ENCODE data around the gene KCTD5.
A peak's percentile ranks its signal among the peaks of the same experiment; 100 is the strongest.
"Not testable (repeated sequence)": the region's sequence is repeated elsewhere in the genome, so short reads cannot be mapped to it uniquely, and the experiment has no call there.

The KCTD5 gene, protein sequence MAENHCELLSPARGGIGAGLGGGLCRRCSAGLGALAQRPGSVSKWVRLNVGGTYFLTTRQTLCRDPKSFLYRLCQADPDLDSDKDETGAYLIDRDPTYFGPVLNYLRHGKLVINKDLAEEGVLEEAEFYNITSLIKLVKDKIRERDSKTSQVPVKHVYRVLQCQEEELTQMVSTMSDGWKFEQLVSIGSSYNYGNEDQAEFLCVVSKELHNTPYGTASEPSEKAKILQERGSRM

DNA sequence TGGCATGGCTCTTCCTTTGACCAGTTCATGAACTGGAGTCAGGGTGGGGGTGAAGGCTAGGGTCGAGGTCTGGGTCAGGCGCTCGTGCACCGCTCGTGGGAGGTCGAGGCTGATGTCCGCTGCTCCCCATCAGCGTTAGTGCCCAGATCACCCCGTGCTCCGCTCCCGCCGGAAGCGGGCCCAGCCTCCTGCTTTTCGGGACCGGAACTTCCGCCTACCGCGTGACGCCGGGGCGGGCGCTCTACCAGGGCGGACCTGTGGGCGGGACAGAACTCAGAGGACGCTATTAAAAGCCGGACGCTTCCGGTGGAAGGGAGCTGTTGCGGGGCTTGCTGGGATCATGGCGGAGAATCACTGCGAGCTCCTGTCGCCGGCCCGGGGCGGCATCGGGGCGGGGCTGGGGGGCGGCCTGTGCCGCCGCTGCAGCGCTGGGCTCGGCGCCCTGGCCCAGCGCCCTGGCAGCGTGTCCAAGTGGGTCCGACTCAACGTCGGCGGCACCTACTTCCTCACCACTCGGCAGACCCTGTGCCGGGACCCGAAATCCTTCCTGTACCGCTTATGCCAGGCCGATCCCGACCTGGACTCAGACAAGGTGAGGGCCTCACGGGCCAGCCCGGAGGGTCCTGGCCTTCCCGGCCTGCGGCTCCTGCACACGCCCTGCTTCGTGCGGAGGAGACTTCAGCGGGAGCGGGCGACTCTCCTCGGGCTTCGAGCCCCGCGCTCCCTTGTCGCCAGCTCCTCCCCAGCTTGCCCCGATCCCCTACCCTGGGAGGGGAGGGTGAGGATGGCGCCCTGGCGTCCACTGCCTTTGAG, at the start of gene KCTD5:
Gene KCTD5, plus strand, starts transcription at position 315 of the 813 bp plus-strand sequence. Its CDS starts 26 bp downstream, at position 341.
- peak; percentile 95 for DNase-seq (ENCODE audit: low read depth, low spot score)

DNA sequence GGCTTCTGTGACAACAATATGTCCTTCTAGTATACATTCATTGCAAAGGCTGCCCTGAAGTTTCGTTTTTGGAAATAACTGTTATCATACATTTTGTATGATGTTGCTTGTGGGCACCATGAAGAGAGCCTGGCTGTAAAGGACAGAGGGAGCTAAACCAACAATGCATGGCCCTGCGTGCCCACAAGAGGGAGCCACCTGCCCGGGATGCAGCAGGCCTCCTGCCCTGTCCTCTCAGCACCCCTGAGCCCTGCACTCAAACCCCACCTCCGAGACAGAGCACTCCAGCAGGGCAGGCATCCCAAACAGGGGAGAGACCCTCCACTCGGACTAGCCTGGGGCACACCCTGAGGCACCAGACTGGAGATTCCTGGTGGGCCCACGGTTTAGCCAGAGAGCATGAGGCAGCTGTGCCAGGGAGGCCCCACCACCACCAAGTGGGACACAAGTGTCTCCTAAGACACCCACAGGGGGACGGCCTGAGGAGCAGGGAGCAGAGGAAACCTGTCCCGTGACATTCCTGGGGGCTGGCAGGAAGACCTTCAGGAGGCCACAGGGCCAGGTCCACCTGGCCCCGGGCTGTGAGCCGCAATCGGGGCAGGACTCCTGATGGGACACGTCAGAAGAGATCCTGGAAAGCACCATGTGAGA, 43.1 kb upstream of the KCTD5 start:
- DNase-seq (ENCODE audit: low read depth, low spot score): not testable (repeated sequence)

DNA sequence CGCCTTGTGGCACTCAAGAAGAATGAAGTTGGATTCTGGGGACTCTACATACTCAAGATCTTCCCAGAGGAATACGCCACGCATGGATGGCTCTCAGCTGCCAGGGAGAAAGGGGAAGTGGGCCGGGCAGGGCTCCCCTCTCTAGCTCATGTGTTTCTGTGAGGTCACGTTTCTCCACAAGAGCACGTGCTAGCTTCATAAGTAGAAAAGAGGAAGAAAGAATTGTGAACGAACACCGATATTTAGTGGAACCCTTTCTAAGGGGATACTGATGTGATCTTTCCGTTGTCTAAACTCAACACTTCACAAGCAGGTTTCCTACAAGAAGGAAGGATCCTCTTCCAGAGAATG, 42.6 kb upstream of the KCTD5 start:
- DNase-seq (ENCODE audit: low read depth, low spot score): not testable (repeated sequence)

DNA sequence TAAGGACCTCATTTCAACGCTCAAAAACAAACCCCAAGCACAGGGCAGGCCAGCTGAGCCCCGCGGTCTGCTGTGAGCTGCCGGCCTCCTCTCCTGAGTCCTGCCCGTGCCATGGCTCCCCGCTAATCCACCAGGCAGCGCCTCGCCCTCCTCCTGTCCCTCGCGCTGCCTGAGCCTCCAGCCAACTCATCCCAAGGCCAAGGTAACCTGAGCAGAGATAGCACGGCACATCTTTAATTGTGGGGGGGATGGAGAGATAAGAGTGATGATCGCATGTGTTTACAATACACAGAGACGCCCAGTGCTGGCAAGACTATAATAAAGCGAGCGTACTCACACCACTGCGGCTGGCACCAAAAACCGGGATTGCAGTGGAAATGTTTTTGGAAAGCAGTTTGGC, 39.8 kb upstream of the KCTD5 start:
- not testable (repeated sequence) for DNase-seq (ENCODE audit: low read depth, low spot score)

DNA sequence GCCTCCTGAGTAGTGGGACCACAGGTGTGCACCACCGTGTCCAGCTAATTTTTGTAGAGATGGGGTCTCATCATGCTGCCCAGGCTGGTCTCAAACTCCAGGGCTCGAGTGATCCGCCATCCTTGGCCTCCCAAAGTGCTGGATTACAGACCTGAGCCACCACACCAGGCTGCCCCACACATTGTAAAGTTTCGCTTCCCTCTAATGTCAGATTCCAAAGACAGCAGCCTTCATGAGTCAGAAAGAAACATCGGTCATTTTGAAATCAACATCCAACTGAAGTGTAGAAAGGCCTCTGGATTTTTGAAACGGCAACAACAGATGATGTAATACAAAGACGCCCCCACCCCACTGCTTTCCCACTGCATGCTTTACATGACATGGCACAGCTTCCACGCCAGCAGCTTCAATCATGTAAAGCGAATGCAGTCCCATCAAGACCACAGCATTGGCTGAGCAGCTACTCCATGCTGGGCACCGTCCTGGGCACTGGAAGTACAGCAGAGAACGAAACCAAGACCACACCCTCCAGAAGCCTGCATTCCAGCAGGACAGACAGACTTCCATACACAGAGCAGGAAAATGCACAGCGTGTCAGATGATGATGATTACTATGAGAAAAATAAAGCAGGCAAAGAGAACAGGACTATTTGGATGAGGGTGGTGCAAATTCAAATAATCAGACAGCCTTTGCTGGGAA, 37.4 kb upstream of the KCTD5 start:
- not testable (repeated sequence) for DNase-seq (ENCODE audit: low read depth, low spot score)

DNA sequence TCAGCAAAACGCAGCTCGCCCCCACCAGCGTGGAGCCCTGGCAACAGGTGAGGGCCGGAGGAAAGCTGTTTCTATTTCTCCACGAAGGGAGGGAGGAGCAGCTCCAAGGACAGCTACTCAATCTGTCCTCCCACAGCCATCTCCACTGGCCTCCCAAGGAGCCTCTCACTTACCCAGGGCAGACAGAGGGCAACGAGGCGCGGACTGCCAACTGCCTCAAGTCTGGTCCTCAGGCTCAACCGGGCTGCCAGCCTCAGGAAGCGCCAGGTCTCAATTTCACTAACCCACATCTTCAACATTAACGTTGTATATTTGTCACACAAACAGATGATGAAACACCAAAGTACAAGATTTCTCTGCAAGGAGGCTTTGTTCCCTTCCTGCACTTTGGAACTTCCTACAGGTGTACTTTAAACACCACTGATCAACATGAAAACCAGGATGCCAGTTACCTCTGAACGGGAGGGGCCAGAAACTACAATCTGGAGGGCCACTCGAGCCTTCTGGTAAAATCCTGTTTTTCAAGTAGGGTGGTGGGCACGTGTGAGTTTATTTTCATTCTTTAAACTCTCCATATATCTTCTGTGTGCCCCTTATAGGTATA, 31.0 kb upstream of the KCTD5 start:
- DNase-seq (ENCODE audit: low read depth, low spot score): not testable (repeated sequence)

DNA sequence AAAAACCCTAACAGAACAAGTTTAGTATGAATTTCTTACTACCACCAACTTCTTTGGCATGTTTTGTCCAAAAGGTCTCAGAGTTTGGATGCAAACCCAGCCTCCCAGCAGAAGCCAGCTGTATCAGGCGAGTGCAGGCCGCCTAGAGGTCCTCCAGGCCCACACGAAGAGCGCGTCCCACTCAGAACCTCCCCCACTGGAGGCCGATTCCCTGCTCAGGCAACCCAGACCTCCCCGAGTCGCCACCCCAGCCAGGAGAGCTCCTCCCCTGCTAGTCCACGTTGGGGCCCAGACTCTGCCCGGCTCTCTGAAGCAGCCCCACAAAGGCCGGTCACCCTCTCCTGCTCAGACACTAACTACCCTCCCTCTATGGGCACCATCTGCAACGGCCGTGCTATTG, 28.4 kb upstream of the KCTD5 start:
- DNase-seq (ENCODE audit: low read depth, low spot score): not testable (repeated sequence)

DNA sequence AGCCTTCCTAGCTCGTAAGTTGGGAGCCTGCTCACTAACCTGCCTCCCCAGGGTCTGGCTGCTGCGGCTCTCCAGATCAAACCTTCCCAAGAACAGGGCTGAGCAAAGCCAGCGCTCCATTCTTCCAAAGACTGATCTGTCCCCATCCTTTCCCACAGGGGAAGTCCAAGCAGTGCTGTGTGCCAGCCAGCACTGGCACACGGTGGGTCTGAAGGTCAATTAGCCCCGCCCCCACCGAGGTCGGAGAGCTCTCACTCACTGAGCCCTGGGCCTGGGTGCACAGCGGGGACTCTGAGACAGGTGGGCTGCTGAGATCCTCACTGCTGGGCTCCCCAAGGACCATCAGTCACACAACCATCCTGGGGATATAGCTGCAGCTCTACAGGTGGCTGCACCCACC, 27.4 kb upstream of the KCTD5 start:
- DNase-seq (ENCODE audit: low read depth, low spot score): not testable (repeated sequence)

DNA sequence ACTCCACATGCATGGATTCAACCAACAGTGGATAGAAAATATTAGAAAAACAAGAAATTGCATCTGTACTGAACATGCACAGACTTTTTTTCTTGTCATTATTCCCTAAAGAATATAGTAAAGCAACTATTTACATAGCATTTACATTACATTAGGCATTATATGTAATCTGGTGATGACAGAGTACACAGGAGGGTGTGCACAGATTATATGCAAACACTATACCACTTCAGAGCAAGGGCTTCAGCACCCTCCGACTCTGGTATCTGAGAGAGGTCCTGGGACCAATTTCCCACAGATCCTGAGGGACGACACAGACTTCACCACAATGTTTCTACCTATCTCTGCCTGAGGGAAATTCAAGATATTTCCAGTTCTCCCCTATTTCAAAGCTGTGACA, 25.3 kb upstream of the KCTD5 start:
- no peak for DNase-seq (ENCODE audit: low read depth, low spot score)

DNA sequence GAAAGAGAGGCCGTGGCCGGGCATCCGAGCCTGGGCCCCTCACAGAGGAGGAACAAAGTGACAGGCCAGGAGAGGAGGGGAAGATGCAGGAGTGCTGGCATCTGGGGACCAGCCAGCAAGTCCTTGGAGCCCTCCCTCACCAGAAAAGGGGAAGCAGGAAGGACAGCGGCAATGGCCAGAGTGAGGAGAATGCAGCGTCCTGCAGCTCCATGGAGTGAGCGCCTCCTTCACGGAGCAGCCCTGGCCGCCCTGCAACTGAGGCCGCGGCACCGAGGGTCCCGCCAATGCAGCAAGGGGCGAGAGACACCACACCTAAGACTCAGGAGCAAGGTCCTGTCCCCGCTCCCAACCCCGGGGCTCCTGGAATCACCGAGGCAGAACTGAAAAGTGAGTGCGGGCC, 24.5 kb upstream of the KCTD5 start:
- DNase-seq (ENCODE audit: low read depth, low spot score): not testable (repeated sequence)

DNA sequence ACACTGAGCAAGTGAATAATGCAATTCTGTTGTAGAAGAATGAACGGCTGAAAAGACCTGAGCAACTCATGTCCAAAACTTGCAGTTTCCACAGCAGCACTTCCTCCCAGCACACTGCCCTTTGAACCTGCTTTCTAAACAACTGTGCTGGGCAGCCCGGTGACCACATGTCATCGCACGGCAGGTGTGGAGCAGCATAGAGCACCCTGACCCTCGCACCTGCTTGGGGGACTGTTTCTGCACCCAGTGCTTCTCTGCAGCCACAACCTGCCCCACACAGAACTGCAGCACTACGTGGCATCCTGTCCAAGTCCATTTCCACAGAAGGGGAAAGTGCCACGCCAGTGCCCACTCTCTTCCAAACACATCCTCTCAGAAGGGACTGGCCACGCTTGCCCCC, 22.8 kb upstream of the KCTD5 start:
- not testable (repeated sequence) for DNase-seq (ENCODE audit: low read depth, low spot score)

DNA sequence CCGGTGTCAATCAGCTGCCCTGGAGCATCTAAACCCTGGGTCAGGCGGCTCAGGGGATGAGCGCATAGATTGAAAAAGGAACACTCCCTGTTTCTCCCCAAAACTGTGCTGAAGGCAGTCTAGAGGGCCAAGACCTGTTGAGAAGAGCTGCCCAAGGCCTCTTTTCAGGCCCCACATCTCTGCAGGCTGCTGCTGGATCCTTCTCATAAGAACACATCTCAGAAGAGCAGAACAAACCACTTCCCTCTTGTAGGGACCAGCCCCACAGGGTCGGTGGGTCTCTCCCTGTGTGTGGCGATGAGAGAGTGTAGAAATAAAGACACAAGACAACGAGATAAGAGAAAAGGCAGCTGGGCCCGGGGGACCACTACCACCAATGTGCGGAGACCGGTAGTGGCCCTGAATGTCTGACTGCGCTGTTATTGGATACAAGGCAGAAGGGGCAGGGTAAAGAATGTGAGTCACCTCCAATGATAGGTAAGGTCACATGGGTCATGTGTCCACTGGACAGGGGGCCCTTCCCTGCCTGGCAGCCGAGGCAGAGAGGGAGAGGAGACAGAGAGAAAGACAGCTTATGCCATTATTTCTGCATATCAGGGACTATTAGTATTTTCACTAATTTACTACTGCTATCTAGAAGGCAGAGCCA, 22.2 kb upstream of the KCTD5 start:
- DNase-seq (ENCODE audit: low read depth, low spot score): not testable (repeated sequence)

DNA sequence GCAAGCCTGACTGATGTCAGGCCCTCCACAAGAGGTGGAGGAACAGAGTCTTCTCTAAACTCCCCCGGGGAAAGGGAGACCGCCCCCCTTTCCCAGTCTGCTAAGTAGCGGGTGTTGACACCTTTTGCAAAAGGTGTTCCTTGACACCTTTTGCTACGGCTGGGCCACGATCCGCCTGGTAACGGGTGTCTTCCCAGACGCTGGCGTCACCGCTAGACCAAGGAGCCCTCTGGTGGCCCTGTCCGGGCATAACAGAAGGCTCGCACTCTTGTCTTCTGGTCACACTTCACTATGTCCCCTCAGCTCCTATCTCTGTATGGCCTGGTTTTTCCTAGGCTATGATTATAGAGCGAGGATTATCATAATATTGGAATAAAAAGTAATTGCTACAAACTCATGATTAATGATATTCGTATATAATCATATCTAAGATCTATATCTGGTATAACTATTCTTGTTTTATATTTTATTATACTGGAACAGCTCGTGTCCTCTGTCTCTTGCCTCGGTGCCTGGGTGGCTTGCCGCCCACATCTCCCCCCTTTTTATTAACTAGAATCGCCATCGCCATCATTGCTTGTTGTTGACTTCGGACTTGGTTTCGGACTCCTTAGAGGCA, 21.5 kb upstream of the KCTD5 start:
- not testable (repeated sequence) for DNase-seq (ENCODE audit: low read depth, low spot score)

DNA sequence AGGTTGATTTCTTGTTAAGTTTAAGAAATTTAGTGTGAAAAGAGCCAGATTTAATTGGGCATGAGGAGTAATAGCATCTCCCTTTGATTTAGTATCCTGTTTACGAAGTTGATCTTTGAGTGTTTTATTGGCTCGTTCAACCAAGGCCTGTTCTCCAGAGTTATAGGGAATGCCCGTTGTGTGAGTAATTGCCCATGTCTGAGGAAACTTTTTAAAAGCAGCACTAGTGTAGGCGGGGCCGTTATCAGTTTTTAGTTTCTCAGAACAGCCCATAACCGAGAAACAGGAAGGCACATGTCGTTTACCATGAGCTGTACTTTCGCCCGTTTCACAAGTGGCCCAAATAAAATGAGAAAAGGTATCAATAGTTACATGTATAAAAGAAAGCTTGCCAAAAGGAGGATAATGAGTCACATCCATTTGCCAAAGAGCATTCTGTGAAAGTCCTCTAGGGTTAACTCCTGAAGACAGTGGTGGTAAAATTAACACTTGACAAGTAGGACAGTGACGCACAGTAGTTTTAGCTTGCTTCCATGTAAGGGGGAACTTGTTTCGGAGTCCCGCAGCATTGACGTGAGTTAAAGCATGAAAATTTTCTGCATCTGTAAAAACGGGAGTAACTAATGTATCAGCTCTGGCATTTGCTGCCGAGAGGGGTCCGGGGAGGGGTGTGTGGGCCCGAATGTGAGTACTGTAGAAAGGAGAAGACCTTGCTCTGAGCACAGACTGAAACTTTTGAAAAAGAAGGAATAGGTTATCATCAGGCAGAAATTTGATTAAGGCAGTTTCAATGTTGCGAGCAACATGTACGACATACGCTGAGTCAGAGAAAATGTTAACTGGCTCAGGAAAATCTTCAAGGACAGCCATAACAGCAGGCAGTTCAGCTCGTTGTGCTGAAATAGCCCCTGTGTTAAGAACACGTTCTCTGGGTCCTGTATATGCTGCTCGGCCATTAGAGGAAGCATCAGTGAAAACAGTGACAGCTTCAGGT, 18.5 kb upstream of the KCTD5 start:
- no peak for DNase-seq (ENCODE audit: low read depth, low spot score)

DNA sequence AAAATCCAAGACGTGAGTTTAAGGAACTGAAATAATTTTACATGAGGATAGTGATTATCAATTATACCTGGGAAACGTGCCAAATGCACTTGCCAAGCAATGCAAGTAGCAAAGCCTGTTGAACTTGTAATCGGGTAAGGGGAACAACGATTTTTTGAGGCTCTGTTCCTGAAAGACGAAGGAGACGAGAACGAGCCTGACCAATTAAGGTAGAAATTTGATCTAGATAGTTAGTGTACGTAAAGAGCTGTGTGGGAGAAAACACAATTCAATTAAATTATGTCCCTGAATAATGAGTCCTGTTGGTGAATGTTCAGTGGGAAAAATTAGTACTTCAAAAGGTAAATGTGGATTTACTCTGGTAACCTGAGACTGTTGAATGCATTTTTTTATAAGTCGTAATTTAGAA, 17.7 kb upstream of the KCTD5 start:
- DNase-seq (ENCODE audit: low read depth, low spot score): no peak

DNA sequence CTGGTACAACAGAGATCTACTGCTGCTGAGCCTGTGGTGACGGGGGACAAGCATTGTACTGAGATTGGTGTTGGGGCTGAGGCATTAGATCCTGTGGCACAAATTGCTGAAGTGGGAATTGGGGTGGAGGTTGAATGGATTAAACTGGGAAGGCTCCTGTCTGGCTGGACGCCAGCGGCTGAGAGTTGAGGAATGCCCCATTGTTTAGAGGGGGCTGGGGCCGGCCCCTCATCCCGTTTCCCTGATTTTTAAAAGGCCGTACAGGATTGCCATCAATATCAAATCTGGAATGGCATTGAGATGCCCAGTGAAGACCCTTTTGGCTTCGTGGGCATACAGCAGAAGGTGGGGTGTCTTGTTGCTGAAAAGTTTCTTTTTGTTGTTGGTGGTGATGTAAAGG, 15.7 kb upstream of the KCTD5 start:
- not testable (repeated sequence) for DNase-seq (ENCODE audit: low read depth, low spot score)

DNA sequence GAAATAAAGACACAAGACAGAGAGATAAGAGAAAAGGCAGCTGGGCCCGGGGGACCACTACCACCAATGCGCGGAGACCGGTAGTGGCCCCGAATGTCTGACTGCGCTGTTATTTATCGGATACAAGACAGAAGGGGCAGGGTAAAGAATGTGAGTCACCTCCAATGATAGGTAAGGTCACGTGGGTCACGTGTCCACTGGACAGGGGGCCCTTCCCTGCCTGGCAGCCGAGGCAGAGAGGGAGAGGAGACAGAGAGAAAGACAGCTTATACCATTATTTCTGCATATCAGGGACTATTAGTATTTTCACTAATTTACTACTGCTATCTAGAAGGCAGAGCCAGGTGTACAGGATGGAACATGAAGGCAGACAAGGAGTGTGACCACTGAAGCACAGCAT, 12.7 kb upstream of the KCTD5 start:
- DNase-seq (ENCODE audit: low read depth, low spot score): not testable (repeated sequence)

DNA sequence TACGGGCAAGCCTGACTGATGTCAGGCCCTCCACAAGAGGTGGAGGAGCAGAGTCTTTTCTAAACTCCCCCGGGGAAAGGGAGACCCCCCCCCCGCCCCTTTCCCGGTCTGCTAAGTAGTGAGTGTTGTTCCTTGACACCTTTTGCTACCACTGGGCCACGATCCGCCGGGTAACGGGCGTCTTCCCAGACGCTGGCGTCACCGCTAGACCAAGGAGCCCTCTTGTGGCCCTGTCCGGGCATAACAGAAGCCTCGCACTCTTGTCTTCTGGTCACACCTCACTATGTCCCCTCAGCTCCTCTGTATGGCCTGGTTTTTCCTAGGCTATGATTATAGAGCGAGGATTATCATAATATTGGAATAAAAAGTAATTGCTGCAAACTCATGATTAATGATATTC, 12.3 kb upstream of the KCTD5 start:
- not testable (repeated sequence) for DNase-seq (ENCODE audit: low read depth, low spot score)

DNA sequence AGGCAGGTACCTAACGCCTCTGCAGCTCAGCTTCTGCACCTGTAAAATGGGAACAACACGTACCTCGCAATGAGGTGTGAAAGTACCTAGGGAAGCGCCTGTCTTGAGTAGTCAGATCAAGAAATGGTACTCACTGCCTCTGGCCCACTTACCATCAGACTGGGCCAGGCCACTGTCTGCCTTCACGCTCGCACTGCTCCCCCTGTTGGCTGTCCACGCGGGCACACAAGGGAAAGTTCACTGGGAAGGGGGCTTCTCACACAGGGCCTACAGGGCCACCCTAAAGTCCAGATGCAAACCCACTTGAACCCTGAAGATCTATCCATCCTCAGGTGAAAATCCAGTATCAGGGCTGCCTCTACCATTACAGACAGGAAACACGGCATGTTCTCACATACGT, 11.1 kb upstream of the KCTD5 start:
- DNase-seq (ENCODE audit: low read depth, low spot score): not testable (repeated sequence)
